Tibial nerve (tissue), 4 donors: ENCODE measurements around the gene TNRC18. TPM values are rescaled to one million over a fixed set of nuclear protein-coding genes. Genes with fewer than 3 reads are reported as not detected.

Experiments used
- DNase-seq, 2 donors: peaks; one replicate each; pipeline ENCODE4 v3.0.0-alpha.2; 2019; ENCODE audit warnings: low spot score in 2 of 2
- H3K27ac ChIP-seq, 4 donors: fragments of 200-600 bp; sonication (generic) in 3 of 4; one replicate each; pipeline ENCODE4 v1.5.1; 2017 to 2019; ENCODE audit warnings: mild to moderate bottlenecking in 1 of 4
- H3K27me3 ChIP-seq, 2 donors: fragments of 200-600 bp; sonication (generic) in 1 of 2; one replicate each; pipeline versions ENCODE4 v1.5.1 to v1.6.0; 2017 to 2019
- H3K36me3 ChIP-seq, 3 donors: fragments of 200-600 bp; sonication (generic); one replicate each; pipeline ENCODE4 v1.5.1; 2018 to 2019
- H3K4me1 ChIP-seq, 4 donors: fragments of 200-600 bp; sonication (generic) in 3 of 4; one replicate each; pipeline ENCODE4 v1.5.1; 2017 to 2019
- H3K4me3 ChIP-seq, 4 donors: fragments of 200-600 bp; sonication (generic) in 3 of 4; one replicate each; pipeline ENCODE4 v1.5.1; 2017 to 2019; ENCODE audit warnings: mild to moderate bottlenecking in 1 of 4, moderate library complexity in 1 of 4
- H3K9me3 ChIP-seq, 4 donors: fragments of 200-600 bp; sonication (generic) in 3 of 4; one replicate each; pipeline ENCODE4 v1.5.1; 2017 to 2019
- EP300 ChIP-seq, 2 donors: sonication (generic); formaldehyde crosslinking; IDR thresholded peaks; one replicate each; pipeline ENCODE4 v1.6.1; 2017; ENCODE audit warnings: antibody characterized with exemption in 2 of 2, mild to moderate bottlenecking in 1 of 2
- POLR2A ChIP-seq, 2 donors: fragments of 450-650 bp; IDR thresholded peaks; one replicate each; pipeline ENCODE4 v1.6.1; 2017; ENCODE audit warnings: antibody characterized with exemption in 2 of 2, mild to moderate bottlenecking in 2 of 2, moderate library complexity in 2 of 2
- WGBS, 2 donors: methylation state at CpG; one replicate each; pipeline ENCODE4 v1.1.5; 2018; 5-methylcytosine and 5-hydroxymethylcytosine counted together
- total RNA-seq, 4 donors: library from RNA; depleted of rRNA; stranded (reverse); fragments of >200 nt; gene quantifications; one replicate each; pipeline ENCODE4 v1.1.0, GENCODE V29; 2016
- TF ChIP-seq, protein P1 (sequence below), 5 experiments: fragments of 200-600 bp in 3 of 5; fragments of 450-650 bp in 2 of 5; sonication (generic) in 3 of 5; IDR thresholded peaks; one replicate each; pipeline ENCODE4 v1.5.1; 2016 to 2019; ENCODE audit warnings: antibody characterized with exemption in 5 of 5, mild to moderate bottlenecking in 3 of 5, moderate library complexity in 2 of 5

Gene TNRC18
- total RNA-seq, 4 donors from 2014 or later = 76.9 to 241 (median 147) TPM

DNA sequence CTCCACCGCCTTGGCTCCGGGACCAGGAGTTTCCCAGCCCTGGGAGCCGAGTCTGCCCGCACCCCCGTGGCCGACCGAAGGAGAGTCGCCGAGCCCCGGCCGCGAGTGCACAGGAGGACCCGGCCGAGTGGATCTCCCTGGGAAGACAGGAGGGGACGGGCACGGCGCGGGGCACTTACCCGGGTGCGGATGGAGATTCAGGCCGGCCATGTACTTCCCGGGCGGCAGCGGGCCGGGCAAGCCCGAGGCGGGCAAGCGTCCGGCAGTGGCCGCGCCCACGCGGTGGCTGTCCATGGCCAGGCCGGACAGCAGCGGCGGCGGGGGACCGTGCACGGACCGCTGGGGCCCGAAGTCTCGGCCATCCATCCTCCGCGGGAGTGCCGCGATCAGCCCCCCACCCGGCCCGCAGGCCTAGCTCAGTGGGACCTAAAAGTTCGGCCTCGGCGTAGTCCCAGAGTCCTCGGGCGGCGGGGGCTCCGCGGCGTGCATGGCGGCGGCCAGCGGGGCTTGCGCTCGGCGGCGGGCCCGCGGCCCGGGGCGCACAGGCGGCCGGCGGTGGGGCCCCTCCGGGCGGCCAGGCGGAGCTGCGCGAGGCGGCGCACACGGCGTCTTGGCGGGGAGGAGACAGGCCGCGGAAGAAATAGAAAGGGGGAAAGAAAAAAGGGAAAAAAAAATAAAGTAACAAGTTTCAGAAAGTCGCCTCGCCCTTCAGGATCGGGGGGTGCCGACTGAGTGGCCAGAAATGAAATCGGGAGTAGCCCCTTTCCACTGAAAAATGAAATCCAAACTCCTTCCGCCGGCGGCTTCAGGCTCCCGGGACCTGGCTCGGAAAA is 2.5 kb downstream of the TNRC18 start:
- Histone ChIP-seq H3K4me1 (peaks cover 3 to 31% (median 22%) of the 10 kb centered on the region in 4 donors), H3K4me3 (peak overlapping the region; percentile 81 to 97 (median 90)), H3K27me3 (no peaks in the 10 kb centered on the region), H3K9me3 (no peaks in the 10 kb centered on the region), H3K27ac (peak overlapping the region; percentile 98 to 100 (median 99)), H3K36me3 (peaks cover 0 to 6% (median 0%) of the 10 kb centered on the region in 3 donors)
- DNase-seq = no peak
- TF ChIP-seq POLR2A (IDR thresholded peaks at IDR 0.05) = no peak
- peak in 1 of 2 donors; percentile 29 for TF ChIP-seq EP300 (IDR thresholded peaks at IDR 0.05)
- TF ChIP-seq, protein P1, sequence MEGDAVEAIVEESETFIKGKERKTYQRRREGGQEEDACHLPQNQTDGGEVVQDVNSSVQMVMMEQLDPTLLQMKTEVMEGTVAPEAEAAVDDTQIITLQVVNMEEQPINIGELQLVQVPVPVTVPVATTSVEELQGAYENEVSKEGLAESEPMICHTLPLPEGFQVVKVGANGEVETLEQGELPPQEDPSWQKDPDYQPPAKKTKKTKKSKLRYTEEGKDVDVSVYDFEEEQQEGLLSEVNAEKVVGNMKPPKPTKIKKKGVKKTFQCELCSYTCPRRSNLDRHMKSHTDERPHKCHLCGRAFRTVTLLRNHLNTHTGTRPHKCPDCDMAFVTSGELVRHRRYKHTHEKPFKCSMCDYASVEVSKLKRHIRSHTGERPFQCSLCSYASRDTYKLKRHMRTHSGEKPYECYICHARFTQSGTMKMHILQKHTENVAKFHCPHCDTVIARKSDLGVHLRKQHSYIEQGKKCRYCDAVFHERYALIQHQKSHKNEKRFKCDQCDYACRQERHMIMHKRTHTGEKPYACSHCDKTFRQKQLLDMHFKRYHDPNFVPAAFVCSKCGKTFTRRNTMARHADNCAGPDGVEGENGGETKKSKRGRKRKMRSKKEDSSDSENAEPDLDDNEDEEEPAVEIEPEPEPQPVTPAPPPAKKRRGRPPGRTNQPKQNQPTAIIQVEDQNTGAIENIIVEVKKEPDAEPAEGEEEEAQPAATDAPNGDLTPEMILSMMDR (IDR thresholded peaks at IDR 0.05) = no peak
- 1% methylated on average over 33 to 64 of the region's 93 CpGs for WGBS, 2 donors

DNA sequence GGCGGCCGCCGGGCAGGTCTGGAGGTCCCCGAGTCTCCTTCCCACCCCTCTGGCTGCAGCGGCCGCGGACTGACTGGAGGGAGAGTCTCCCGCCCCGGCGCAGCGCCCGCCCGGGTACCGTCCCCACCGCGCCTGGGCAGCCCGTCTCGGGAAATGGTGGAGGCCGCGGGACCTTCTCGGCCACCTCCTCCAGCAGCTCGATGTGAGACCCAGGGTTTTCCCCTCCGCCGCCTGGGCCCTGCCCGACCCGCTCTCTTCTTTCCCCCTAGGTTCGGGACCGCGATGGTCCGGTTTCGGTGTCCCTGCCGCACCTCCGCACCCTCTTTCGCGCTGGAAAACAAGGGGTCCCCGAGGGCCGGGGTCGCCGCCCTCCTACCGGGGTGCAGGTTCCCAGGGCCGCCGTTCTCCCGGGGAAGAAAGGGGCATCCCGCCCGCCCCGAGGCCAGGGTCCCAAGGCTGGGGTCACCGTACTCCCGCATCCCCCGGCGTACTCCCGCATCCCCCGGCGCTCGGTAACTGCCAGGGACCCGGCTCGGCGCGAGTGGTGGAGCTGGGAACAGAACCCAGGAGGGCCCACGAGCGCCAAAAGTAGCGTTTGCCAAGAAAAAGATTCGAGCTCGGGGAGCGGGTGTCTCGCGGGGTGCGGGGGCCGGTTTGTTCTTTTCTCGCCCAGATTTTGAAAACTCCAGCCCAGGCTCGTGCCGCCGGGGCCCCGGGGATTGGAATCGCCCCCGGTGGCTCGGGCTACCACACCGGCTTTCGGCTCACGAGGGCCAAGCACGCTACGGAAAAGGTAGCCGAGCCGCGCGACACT is 3.4 kb downstream of the TNRC18 start:
- TF ChIP-seq EP300 (IDR thresholded peaks at IDR 0.05) = peak in 1 of 2 donors; percentile 0
- TF ChIP-seq POLR2A (IDR thresholded peaks at IDR 0.05) = no peak
- Histone ChIP-seq H3K27me3 (no peaks in the 10 kb centered on the region), H3K36me3 (peaks cover 0 to 8% (median 0%) of the 10 kb centered on the region in 3 donors), H3K9me3 (no peaks in the 10 kb centered on the region), H3K27ac (peak overlapping the region; percentile 98 to 100 (median 99)), H3K4me1 (peaks cover 3 to 31% (median 22%) of the 10 kb centered on the region in 4 donors), H3K4me3 (peak overlapping the region; percentile 81 to 97 (median 84))
- WGBS, 2 donors = 0% methylated on average over 18 to 80 of the region's 85 CpGs
- DNase-seq = no peak

DNA sequence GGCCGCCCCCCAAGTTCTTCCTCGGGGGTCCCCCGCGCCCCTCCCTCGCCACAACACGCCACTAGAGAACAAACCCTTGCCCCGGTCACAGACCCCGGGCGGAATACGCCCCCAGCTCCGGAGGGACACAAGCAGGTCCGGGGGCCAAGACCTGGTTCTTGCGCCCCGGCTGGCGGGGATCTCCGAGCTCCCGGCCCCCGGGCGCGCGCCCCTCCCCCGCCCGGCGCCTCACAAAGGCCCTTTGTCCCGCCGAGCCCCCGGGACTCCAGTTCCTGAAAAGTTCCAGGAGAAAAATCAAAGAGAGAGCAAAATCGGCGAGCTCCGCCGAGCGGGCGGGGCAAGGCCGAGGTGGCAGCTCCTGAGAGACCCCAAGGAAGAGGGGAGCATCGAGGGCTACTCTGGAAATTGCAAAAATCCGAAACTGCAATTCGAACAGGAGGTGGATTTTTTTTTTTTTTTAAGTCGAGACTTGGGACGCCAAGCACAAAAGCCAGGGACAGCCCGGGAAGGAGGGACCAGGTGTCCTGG is 4.0 kb downstream of the TNRC18 start:
- H3K9me3 ChIP-seq = no peaks in the 10 kb centered on the region
- peaks cover 0 to 8% (median 0%) of the 10 kb centered on the region in 3 donors for H3K36me3 ChIP-seq
- peak overlapping the region; percentile 98 to 100 (median 99) for H3K27ac ChIP-seq
- WGBS, 2 donors = 1% methylated on average over 21 to 33 of the region's 40 CpGs
- H3K4me1 ChIP-seq = peaks cover 3 to 36% (median 22%) of the 10 kb centered on the region in 4 donors
- TF ChIP-seq EP300 (IDR thresholded peaks at IDR 0.05) (no peak), POLR2A (IDR thresholded peaks at IDR 0.05) (no peak)
- TF ChIP-seq, protein P1 (IDR thresholded peaks at IDR 0.05) = no peak
- no peaks in the 10 kb centered on the region for H3K27me3 ChIP-seq
- DNase-seq = peak; percentile 14 to 40
- peak overlapping the region; percentile 81 to 97 (median 84) for H3K4me3 ChIP-seq

DNA sequence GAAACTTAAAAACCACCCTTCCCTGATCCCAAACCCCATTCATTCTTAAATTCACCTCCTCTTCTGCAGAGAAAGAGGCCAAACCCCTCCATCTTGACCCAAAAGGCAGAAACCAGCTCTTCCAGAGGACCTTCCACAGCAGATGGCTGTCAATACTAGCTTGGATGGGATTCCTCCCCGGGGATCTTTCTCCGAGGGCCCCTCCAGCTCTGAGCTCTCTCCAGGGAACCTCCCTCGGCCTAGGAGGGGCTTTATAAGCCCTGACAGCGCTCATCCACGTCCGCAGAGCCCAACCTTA is 5.4 kb downstream of the TNRC18 start:
- Histone ChIP-seq H3K4me3 (peak overlapping the region in 2 of 4 donors; percentile 81), H3K4me1 (peaks cover 3 to 45% (median 22%) of the 10 kb centered on the region in 4 donors), H3K27ac (peak overlapping the region; percentile 98 to 100 (median 99)), H3K36me3 (peaks cover 0 to 8% (median 0%) of the 10 kb centered on the region in 3 donors), H3K9me3 (no peaks in the 10 kb centered on the region), H3K27me3 (no peaks in the 10 kb centered on the region)
- DNase-seq = no peak
- TF ChIP-seq POLR2A (IDR thresholded peaks at IDR 0.05) (no peak), EP300 (IDR thresholded peaks at IDR 0.05) (no peak)
- TF ChIP-seq, protein P1 (IDR thresholded peaks at IDR 0.05) = no peak
- 26 to 44% methylated on average over 6 of the region's 6 CpGs for WGBS, 2 donors
